ENCODE data around the gene PRKAG2.

The PRKAG2 gene

GRCh38 chr7:151899513-151900360 lies 22.8 kb upstream of the PRKAG2 start:
- H3K27ac ChIP-seq, result no peak overlapping the region
- TF ChIP-seq CTCF (conservative IDR thresholded peaks at IDR 0.05), result no peak

DNA sequence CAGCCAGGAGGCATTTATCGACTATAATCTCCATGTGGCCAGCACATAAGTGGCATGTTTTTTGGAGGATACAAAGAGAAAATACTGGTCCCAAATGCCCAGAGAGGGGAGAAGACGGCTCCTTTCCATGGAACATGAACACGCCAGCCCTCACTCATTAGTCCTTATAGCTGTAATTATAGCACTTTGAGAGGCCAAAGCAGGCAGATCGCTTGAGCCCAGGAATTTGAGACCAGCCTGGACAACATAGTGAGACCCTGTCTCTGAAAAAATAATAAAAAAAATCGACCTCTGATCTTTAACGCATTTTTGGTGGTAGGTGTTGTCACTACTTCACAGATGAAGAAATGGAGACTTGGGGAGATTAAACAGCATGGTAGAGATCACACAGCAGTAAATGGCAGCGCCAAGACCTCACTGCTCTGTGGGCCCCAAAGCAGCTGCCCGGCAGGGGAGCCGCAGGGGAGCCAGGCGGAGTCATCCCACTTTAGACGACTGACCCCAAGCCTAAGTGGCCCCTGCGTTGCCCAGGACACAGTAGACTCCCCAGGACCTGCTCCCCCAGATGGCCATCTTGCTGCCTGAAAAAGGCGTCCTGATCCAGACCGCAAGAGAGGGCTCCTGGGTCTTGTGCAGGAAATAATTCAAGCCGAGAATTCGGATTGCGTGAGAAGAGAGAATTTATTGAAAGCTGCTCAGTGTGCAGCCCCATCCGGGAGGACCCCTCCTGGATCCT lies 21.2 kb upstream of the PRKAG2 start:
- H3K27ac ChIP-seq, result peak overlapping the region; percentile 80
- TF ChIP-seq CTCF (conservative IDR thresholded peaks at IDR 0.05), result no peak

GRCh38 chr7:151897161-151897731 lies 20.3 kb upstream of the PRKAG2 start:
- TF ChIP-seq CTCF (conservative IDR thresholded peaks at IDR 0.05), result peak; percentile 42
- H3K27ac ChIP-seq, result peak overlapping the region; percentile 80

DNA sequence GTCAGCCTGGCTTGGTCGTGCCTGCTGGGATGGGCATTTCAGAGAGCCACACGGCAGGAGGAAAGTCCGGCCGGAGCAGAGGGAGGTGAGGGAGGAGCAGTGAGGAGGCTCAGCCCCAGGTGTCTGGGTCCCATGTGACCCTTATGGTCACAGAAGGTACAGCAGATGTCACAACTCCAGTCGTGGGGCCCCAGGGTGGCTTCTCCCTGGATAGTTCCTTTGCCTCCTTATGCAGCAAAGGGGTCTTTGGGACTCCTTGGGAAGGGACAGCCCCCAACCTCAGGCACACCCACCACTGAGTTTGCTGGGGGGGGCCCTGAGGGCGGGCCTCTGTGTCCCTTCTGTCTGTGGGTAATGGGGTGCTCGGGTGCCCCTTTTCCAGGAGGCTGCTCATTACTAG lies 19.6 kb upstream of the PRKAG2 start:
- no peak for TF ChIP-seq CTCF (conservative IDR thresholded peaks at IDR 0.05)
- peak overlapping the region; percentile 80 for H3K27ac ChIP-seq

DNA sequence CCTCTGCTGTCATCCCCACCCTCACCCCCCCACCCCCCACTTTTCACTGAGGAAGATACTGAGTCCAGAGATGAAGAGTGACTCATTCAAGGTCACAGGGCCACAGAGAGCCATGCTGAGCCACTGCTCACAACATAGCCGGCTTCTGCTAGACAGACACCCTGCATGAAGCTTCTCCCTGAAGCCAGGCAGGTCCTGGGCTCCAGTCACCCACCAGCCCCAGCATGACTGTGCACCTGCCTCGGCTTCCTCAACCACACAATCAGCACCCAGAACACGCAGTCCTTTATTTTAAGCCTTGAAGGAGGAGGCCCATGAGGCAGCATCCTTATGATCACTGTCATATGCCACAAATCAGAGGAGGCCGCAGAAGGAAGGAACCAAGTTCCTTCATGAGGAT lies 19.2 kb upstream of the PRKAG2 start:
- peak overlapping the region; percentile 80; the same call in 1 of the 2 replicates for H3K27ac ChIP-seq
- TF ChIP-seq CTCF (conservative IDR thresholded peaks at IDR 0.05), result no peak

DNA sequence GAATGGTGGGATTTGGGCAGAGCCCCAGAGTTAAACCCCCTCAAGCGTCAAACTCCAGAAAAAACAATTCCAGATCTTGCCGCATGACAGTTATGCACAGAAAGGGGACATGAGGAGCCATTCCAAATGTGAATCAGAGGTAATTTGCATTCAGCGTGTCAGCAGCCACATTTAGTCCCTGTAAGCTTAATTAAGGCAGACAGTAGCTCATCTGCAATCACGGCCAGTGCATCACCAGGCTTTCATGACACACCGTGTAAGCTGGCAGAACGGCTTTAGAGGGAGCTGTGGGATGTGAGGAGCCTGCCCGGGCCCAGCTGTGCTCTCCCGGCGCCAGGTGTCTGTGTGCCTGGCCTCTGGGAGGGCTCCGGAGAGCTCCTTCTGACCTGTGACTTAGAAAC lies 18.7 kb upstream of the PRKAG2 start:
- no peak for TF ChIP-seq CTCF (conservative IDR thresholded peaks at IDR 0.05)
- H3K27ac ChIP-seq, result no peak overlapping the region

- no peak for TF ChIP-seq CTCF (conservative IDR thresholded peaks at IDR 0.05)
- H3K27ac ChIP-seq, result no peak overlapping the region
Observed at GRCh38 chr7:151895008-151895630, 18.2 kb upstream of the PRKAG2 start.

Data from VCaP (cell line).